Peyer's patch (tissue), 4 donors: ENCODE results near the gene APRT.

Experiments
- POLR2A ChIP-seq, 2 donors: fragments of 450-650 bp; IDR thresholded peaks; one replicate each; pipeline ENCODE4 v1.5.1; 2017; ENCODE audit warnings: antibody characterized with exemption in 2 of 2, mild to moderate bottlenecking in 2 of 2, moderate library complexity in 2 of 2
- TF ChIP-seq, protein P1 (sequence below), 6 experiments: fragments of 450-650 bp in 4 of 6; fragments of 200-600 bp in 2 of 6; sonication (generic) in 1 of 6; IDR thresholded peaks; one replicate each; pipeline ENCODE4 v1.5.1; 2017 to 2019; ENCODE audit warnings: antibody characterized with exemption in 6 of 6, mild to moderate bottlenecking in 3 of 6, moderate library complexity in 1 of 6

- TF ChIP-seq, protein P1, sequence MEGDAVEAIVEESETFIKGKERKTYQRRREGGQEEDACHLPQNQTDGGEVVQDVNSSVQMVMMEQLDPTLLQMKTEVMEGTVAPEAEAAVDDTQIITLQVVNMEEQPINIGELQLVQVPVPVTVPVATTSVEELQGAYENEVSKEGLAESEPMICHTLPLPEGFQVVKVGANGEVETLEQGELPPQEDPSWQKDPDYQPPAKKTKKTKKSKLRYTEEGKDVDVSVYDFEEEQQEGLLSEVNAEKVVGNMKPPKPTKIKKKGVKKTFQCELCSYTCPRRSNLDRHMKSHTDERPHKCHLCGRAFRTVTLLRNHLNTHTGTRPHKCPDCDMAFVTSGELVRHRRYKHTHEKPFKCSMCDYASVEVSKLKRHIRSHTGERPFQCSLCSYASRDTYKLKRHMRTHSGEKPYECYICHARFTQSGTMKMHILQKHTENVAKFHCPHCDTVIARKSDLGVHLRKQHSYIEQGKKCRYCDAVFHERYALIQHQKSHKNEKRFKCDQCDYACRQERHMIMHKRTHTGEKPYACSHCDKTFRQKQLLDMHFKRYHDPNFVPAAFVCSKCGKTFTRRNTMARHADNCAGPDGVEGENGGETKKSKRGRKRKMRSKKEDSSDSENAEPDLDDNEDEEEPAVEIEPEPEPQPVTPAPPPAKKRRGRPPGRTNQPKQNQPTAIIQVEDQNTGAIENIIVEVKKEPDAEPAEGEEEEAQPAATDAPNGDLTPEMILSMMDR (IDR thresholded peaks at IDR 0.05): no peak
- TF ChIP-seq POLR2A (IDR thresholded peaks at IDR 0.05): no peak
These were observed 13.4 kb upstream of the APRT start for GRCh38 chr16:88825146-88825545.
